ENCODE results near the gene COL4A5.

The COL4A5 gene

GRCh38 chrX:108601276-108601675, 161.6 kb downstream of the COL4A5 start:
- DNase-seq (ENCODE audit: low read depth), result no peak
- no peak overlapping the region for H3K4me3 ChIP-seq (ENCODE audit: control insufficient read depth, low read depth, low read length)
- TF ChIP-seq CTCF (IDR thresholded peaks at IDR 0.05; ENCODE audit: control insufficient read depth, insufficient read depth, low read depth, low read length, missing control alignments), result no peak

- TF ChIP-seq CTCF (IDR thresholded peaks at IDR 0.05; ENCODE audit: control insufficient read depth, insufficient read depth, low read depth, low read length, missing control alignments), result no peak
- no peak overlapping the region for H3K4me3 ChIP-seq (ENCODE audit: control insufficient read depth, low read depth, low read length)
- DNase-seq (ENCODE audit: low read depth), result no peak
Measured at GRCh38 chrX:108610141-108610540, 170.5 kb downstream of the COL4A5 start.

GRCh38 chrX:108614616-108615015, 175.0 kb downstream of the COL4A5 start:
- no peak for DNase-seq (ENCODE audit: low read depth)
- no peak for TF ChIP-seq CTCF (IDR thresholded peaks at IDR 0.05; ENCODE audit: control insufficient read depth, insufficient read depth, low read depth, low read length, missing control alignments)
- H3K4me3 ChIP-seq (ENCODE audit: control insufficient read depth, low read depth, low read length), result no peak overlapping the region

- H3K4me3 ChIP-seq (ENCODE audit: control insufficient read depth, low read depth, low read length), result no peak overlapping the region
- TF ChIP-seq CTCF (IDR thresholded peaks at IDR 0.05; ENCODE audit: control insufficient read depth, insufficient read depth, low read depth, low read length, missing control alignments), result no peak
- DNase-seq (ENCODE audit: low read depth), result no peak
Measured at GRCh38 chrX:108640817-108641216, 201.2 kb downstream of the COL4A5 start.

- no peak for TF ChIP-seq CTCF (IDR thresholded peaks at IDR 0.05; ENCODE audit: control insufficient read depth, insufficient read depth, low read depth, low read length, missing control alignments)
- DNase-seq (ENCODE audit: low read depth), result no peak
- H3K4me3 ChIP-seq (ENCODE audit: control insufficient read depth, low read depth, low read length), result no peak overlapping the region
Measured at GRCh38 chrX:108641589-108642272, 202.1 kb downstream of the COL4A5 start.

- DNase-seq (ENCODE audit: low read depth), result no peak
- no peak overlapping the region for H3K4me3 ChIP-seq (ENCODE audit: control insufficient read depth, low read depth, low read length)
- TF ChIP-seq CTCF (IDR thresholded peaks at IDR 0.05; ENCODE audit: control insufficient read depth, insufficient read depth, low read depth, low read length, missing control alignments), result no peak
Measured at GRCh38 chrX:108642273-108642628, 202.6 kb downstream of the COL4A5 start.
